Cortex of kidney (tissue), 1 donor: ENCODE results near the gene YPEL3.

Source experiments
- DNase-seq: peaks from one replicate; lab custom pipeline; 2025; lab: John Stamatoyannopoulos, UW

The YPEL3 gene

GRCh38 chr16:30046178-30046577 lies 49.8 kb downstream of the YPEL3 start:
- no peak for DNase-seq
